ENCODE results near the gene RFC3.

DNA sequence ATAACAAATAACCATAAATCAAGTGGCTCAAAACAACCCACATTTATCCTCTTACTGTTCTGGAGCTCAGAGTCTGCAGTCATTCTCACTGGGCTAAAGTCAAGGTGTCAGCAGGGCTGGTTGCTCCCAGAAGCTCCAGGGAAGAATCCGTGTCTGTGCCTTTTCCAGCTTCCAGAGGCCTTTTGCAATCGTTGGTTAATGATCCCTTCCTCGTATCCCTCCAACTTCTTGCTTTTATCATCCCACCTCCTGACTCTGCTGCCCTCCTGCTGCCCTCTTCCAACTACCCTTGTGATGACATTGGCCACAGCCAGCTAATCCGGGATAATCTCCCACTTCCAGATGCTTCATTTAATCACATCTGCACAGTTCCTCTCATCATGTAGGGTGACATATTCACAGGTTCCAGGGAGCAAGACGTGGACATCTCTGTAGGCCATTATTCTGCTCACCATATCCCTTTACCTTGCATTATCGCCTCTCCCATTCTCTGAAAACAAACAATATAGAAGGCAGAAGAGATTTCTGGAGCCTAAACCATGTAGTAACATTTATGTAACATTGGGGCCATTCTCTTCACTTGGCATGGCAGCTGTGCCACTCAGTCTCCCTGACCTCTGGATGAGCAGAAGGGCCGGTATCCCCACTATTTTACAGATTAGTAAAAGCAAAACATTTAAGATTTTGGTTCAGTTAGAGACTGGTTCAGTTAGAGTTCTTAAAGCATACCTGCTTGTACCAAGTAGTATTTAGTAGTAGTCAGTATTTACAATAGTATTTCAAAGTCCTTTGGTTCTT is 53.5 kb downstream of the RFC3 start:
- no peak for TF ChIP-seq POLR2A (IDR thresholded peaks at IDR 0.05)
- TF ChIP-seq CTCF (IDR thresholded peaks at IDR 0.05): no peak

All from adrenal gland (tissue), 5 donors.